CD4-positive, alpha-beta T cell treated with Interleukin-21 for 1 hour (primary cell): ENCODE data around the gene PLAC9.
"Not testable (repeated sequence)": the region's sequence is repeated elsewhere in the genome, so short reads cannot be mapped to it uniquely, and the experiment has no call there.

Source experiments
- DNase-seq: peaks from one replicate; pipeline ENCODE4 v3.0.0-alpha.2; 2020

PLAC9 gene

GRCh38 chr10:80132299-80133139 is at the start of gene PLAC9:
Gene PLAC9, plus strand, starts transcription at chr10:80132730. Its CDS starts 33 bp downstream, at chr10:80132763.
- DNase-seq, result no peak

- DNase-seq, result no peak
Measured at GRCh38 chr10:80090121-80090520, 42.4 kb upstream of the PLAC9 start.

- no peak for DNase-seq
Measured at GRCh38 chr10:80094231-80094630, 38.3 kb upstream of the PLAC9 start.

- DNase-seq, result not testable (repeated sequence)
Measured at GRCh38 chr10:80098272-80098671, 34.3 kb upstream of the PLAC9 start.

- not testable (repeated sequence) for DNase-seq
Measured at GRCh38 chr10:80099295-80099694, 33.2 kb upstream of the PLAC9 start.

- no peak for DNase-seq
Measured at GRCh38 chr10:80100116-80100515, 32.4 kb upstream of the PLAC9 start.

GRCh38 chr10:80100861-80101695 is 31.5 kb upstream of the PLAC9 start:
- DNase-seq, result no peak

GRCh38 chr10:80104066-80104926 is 28.2 kb upstream of the PLAC9 start:
- DNase-seq, result peak; percentile 46

GRCh38 chr10:80108576-80109239 is 23.8 kb upstream of the PLAC9 start:
- DNase-seq, result no peak

- no peak for DNase-seq
Measured at GRCh38 chr10:80110986-80111385, 21.5 kb upstream of the PLAC9 start.

- no peak for DNase-seq
Measured at GRCh38 chr10:80118669-80119068, 13.9 kb upstream of the PLAC9 start.

GRCh38 chr10:80122110-80122710 is 10.3 kb upstream of the PLAC9 start:
- no peak for DNase-seq

GRCh38 chr10:80122746-80123145 is 9.8 kb upstream of the PLAC9 start:
- no peak for DNase-seq

GRCh38 chr10:80126876-80127275 is 5.7 kb upstream of the PLAC9 start:
- no peak for DNase-seq

GRCh38 chr10:80131499-80131901 is 1.0 kb upstream of the PLAC9 start:
- DNase-seq, result no peak

- no peak for DNase-seq
Measured at GRCh38 chr10:80133206-80133605, 676 bp downstream of the PLAC9 start.

- DNase-seq, result not testable (repeated sequence)
Measured at GRCh38 chr10:80133687-80134086, 1.2 kb downstream of the PLAC9 start.

GRCh38 chr10:80136134-80136571 is 3.6 kb downstream of the PLAC9 start:
- no peak for DNase-seq

- no peak for DNase-seq
Measured at GRCh38 chr10:80137031-80137862, 4.7 kb downstream of the PLAC9 start.

GRCh38 chr10:80137920-80138319 is 5.4 kb downstream of the PLAC9 start:
- no peak for DNase-seq

GRCh38 chr10:80139265-80139664 is 6.7 kb downstream of the PLAC9 start:
- no peak for DNase-seq
